Measurements from ENCODE around the gene EDEM3.

DNA sequence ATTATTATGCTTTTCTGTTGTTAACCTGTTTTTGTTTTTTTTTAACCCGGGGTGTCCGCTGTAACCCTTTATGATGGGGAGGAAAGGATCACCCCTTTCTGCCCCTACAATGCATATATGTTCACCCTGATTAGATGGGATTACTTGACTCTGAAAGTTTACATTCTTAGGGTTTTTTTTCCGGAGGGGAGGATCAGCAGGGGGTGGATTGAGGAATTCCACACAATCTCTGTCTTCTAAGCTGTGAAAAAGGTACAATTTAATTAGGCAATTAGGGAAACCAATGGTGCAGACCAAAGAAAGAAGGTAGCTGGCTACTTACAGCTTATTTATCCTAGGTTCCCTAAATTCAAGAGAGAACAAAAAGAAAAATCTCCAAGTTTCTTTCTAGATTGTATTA is 58.3 kb downstream of the EDEM3 start:
- TF ChIP-seq CTCF (IDR thresholded peaks at IDR 0.05) (no peak), ZFX (IDR thresholded peaks at IDR 0.05; ENCODE audit: borderline replicate concordance) (no peak)
